Panc1 (cell line): Measurements from ENCODE around the gene ABHD15.

Experiments used
- CTCF ChIP-seq: fragments of 450-650 bp; IDR thresholded peaks from 2 replicates; pipeline ENCODE4 v1.5.1; 2017; ENCODE audit warnings: mild to moderate bottlenecking
- REST ChIP-seq, 2 experiments: IDR thresholded peaks; 2 replicates each; pipeline ENCODE4 v1.6.1; 2011 to 2012; ENCODE audit warnings: low read depth in 2 of 2, control low read depth in 1 of 2, low read length in 1 of 2, mild to moderate bottlenecking in 1 of 2, moderate library complexity in 1 of 2; ENCODE audit not compliant: insufficient read depth in 1 of 2

- TF ChIP-seq CTCF (no peak), REST (IDR thresholded peaks at IDR 0.05; ENCODE audit: insufficient read depth in 1 of 2, low read depth in 2 of 2, low read length in 1 of 2) (no peak)
Measured at GRCh38 chr17:29510953-29511352, 55.9 kb downstream of the ABHD15 start.
